GM23338 (cell line): ENCODE data around the gene MCM9. TPM values are rescaled to one million over a fixed set of nuclear protein-coding genes. Genes with fewer than 3 reads are reported as not detected.
"Not testable (repeated sequence)": the region's sequence is repeated elsewhere in the genome, so short reads cannot be mapped to it uniquely, and the experiment has no call there.

Experiments used
- ATAC-seq: fragments of 200-7000 bp; cut with Tn5 transposase; 3 replicates; pipeline ENCODE4 v1.9.1; 2020
- DNase-seq: peaks from one replicate; pipeline ENCODE4 v3.0.0-alpha.2; 2015; ENCODE audit warnings: low spot score
- H2AFZ ChIP-seq: fragments of 200-600 bp; sonication (generic); 2 replicates; pipeline ENCODE4 v1.8.0; 2016; ENCODE audit warnings: antibody characterized with exemption, mild to moderate bottlenecking, moderate library complexity
- H3F3A ChIP-seq: fragments of 200-600 bp; sonication (generic); replicated peaks from 2 replicates; pipeline ENCODE4 v1.8.0; 2017; ENCODE audit warnings: antibody characterized with exemption, mixed run types, low read depth
- H3K27ac ChIP-seq: fragments of 200-600 bp; sonication (generic); 2 replicates; pipeline ENCODE4 v1.6.1; 2016; ENCODE audit warnings: low read depth
- H3K27me3 ChIP-seq: fragments of 200-600 bp; sonication (generic); 2 replicates; pipeline ENCODE4 v1.8.0; 2016; ENCODE audit warnings: mild to moderate bottlenecking, mixed run types, moderate library complexity; ENCODE audit not compliant: insufficient read depth
- H3K36me3 ChIP-seq: fragments of 200-600 bp; sonication (generic); 2 replicates; pipeline ENCODE4 v1.8.0; 2016; ENCODE audit warnings: mild to moderate bottlenecking; ENCODE audit not compliant: insufficient read depth
- H3K4me1 ChIP-seq: fragments of 200-600 bp; sonication (generic); 2 replicates; pipeline ENCODE4 v1.8.0; 2016; ENCODE audit warnings: mild to moderate bottlenecking, moderate library complexity; ENCODE audit not compliant: insufficient read depth
- H3K4me2 ChIP-seq: fragments of 200-600 bp; sonication (generic); 2 replicates; pipeline ENCODE4 v1.7.1; 2017; ENCODE audit warnings: mixed run types
- H3K4me3 ChIP-seq: fragments of 200-600 bp; sonication (generic); 2 replicates; pipeline ENCODE4 v1.6.1; 2016; ENCODE audit warnings: mixed run types
- H3K79me2 ChIP-seq: fragments of 200-600 bp; sonication (generic); replicated peaks from 2 replicates; pipeline ENCODE4 v1.8.0; 2017; ENCODE audit warnings: mild to moderate bottlenecking; ENCODE audit not compliant: insufficient read depth
- H3K9me2 ChIP-seq: fragments of 200-600 bp; sonication (generic); 2 replicates; pipeline ENCODE4 v1.8.0; 2017; ENCODE audit not compliant: insufficient read depth
- H4K20me1 ChIP-seq: fragments of 200-600 bp; sonication (generic); replicated peaks from 2 replicates; pipeline ENCODE4 v1.8.0; 2017; ENCODE audit warnings: mild to moderate bottlenecking; ENCODE audit not compliant: insufficient read depth
- H3K27ac Mint-ChIP-seq: 2 replicates; pipeline ENCODE4 v1.8.0; 2020; ENCODE audit warnings: inconsistent platforms, mild to moderate bottlenecking, moderate library complexity, mixed read lengths
- H3K27me3 Mint-ChIP-seq: 3 replicates; pipeline ENCODE4 v1.8.0; 2022; ENCODE audit warnings: low read depth, mild to moderate bottlenecking, moderate library complexity, mixed read lengths, inconsistent platforms; ENCODE audit not compliant: insufficient read depth, poor library complexity
- H3K36me3 Mint-ChIP-seq: 3 replicates; pipeline ENCODE4 v1.8.0; 2021; ENCODE audit warnings: low read depth, mild to moderate bottlenecking, inconsistent platforms, moderate library complexity, mixed read lengths
- H3K4me1 Mint-ChIP-seq: 3 replicates; pipeline ENCODE4 v1.8.0; 2020; ENCODE audit warnings: mild to moderate bottlenecking, inconsistent platforms, mixed read lengths
- H3K4me3 Mint-ChIP-seq: 3 replicates; pipeline ENCODE4 v1.8.0; 2021; ENCODE audit warnings: moderate library complexity, mild to moderate bottlenecking, inconsistent platforms, mixed read lengths
- H3K9me3 Mint-ChIP-seq: 3 replicates; pipeline ENCODE4 v1.8.0; 2020; ENCODE audit warnings: moderate library complexity, mild to moderate bottlenecking, inconsistent platforms, mixed read lengths
- CTCF ChIP-seq, 2 experiments: fragments of 200-600 bp in 1 of 2; sonication (generic) in 1 of 2; conservative IDR thresholded peaks; 2 replicates each; pipeline versions ENCODE4 v1.5.1 to v1.6.1; 2016 to 2017; ENCODE audit warnings: antibody characterized with exemption in 2 of 2, low read depth in 2 of 2, mild to moderate bottlenecking in 2 of 2, moderate library complexity in 1 of 2
- NANOG ChIP-seq: IDR thresholded peaks from 2 replicates; pipeline ENCODE4 v1.6.1; 2016; ENCODE audit warnings: antibody characterized with exemption, borderline replicate concordance
- POLR2AphosphoS5 ChIP-seq: IDR thresholded peaks from 2 replicates; pipeline ENCODE4 v1.6.1; 2016; ENCODE audit warnings: antibody characterized with exemption, low read depth
- polyA plus RNA-seq: library from polyadenylated mRNA; unstranded; fragments of >200 nt; fragmentation: Nextera tagmentation; extraction: Ambion mirVana; gene quantifications from 2 replicates; pipeline ENCODE4 v1.2.1, GENCODE V29; 2016
- total RNA-seq: library from RNA; depleted of rRNA; stranded (reverse); fragments of >200 nt; shearing (Covaris generic); gene quantifications from 2 replicates; pipeline ENCODE4 v1.2.3, GENCODE V29; 2014
- TF ChIP-seq, protein P1 (sequence below): fragments of 250-450 bp; sonication (Bioruptor Pico); IDR thresholded peaks from 2 replicates; pipeline ENCODE4 v1.5.0; 2020; ENCODE audit warnings: mild to moderate bottlenecking, moderate library complexity

MCM9 gene
- total and polyA plus RNA-seq, 2 experiments from 2014 or later = 14.9 to 16.6 TPM

GRCh38 chr6:118799826-118800225, 135.1 kb downstream of the MCM9 start:
- Histone ChIP-seq H3K4me1 (no peaks in the 10 kb centered on the region), H3K27ac (no peak overlapping the region), H3K79me2 (no peaks in the 10 kb centered on the region), H3K4me2 (no peak overlapping the region), H3K27me3 (no peaks in the 10 kb centered on the region), H3K9me2 (no peaks in the 10 kb centered on the region), H3K4me3 (no peak overlapping the region), H4K20me1 (no peaks in the 10 kb centered on the region), H3F3A (no peaks in the 10 kb centered on the region), H2AFZ (peak overlapping the region; percentile 95), H3K36me3 (no peaks in the 10 kb centered on the region)
- H3K27ac Mint-ChIP-seq = no peak overlapping the region
- H3K4me3 Mint-ChIP-seq = no peak overlapping the region
- no peak for DNase-seq
- H3K9me3 Mint-ChIP-seq = peaks cover 33% of the 10 kb centered on the region
- H3K36me3 Mint-ChIP-seq = peaks cover 25% of the 10 kb centered on the region
- H3K4me1 Mint-ChIP-seq = peaks cover 7% of the 10 kb centered on the region
- no peak for ATAC-seq
- H3K27me3 Mint-ChIP-seq = peaks cover 2% of the 10 kb centered on the region
- TF ChIP-seq NANOG (no peak), POLR2AphosphoS5 (no peak)
- TF ChIP-seq, protein P1, sequence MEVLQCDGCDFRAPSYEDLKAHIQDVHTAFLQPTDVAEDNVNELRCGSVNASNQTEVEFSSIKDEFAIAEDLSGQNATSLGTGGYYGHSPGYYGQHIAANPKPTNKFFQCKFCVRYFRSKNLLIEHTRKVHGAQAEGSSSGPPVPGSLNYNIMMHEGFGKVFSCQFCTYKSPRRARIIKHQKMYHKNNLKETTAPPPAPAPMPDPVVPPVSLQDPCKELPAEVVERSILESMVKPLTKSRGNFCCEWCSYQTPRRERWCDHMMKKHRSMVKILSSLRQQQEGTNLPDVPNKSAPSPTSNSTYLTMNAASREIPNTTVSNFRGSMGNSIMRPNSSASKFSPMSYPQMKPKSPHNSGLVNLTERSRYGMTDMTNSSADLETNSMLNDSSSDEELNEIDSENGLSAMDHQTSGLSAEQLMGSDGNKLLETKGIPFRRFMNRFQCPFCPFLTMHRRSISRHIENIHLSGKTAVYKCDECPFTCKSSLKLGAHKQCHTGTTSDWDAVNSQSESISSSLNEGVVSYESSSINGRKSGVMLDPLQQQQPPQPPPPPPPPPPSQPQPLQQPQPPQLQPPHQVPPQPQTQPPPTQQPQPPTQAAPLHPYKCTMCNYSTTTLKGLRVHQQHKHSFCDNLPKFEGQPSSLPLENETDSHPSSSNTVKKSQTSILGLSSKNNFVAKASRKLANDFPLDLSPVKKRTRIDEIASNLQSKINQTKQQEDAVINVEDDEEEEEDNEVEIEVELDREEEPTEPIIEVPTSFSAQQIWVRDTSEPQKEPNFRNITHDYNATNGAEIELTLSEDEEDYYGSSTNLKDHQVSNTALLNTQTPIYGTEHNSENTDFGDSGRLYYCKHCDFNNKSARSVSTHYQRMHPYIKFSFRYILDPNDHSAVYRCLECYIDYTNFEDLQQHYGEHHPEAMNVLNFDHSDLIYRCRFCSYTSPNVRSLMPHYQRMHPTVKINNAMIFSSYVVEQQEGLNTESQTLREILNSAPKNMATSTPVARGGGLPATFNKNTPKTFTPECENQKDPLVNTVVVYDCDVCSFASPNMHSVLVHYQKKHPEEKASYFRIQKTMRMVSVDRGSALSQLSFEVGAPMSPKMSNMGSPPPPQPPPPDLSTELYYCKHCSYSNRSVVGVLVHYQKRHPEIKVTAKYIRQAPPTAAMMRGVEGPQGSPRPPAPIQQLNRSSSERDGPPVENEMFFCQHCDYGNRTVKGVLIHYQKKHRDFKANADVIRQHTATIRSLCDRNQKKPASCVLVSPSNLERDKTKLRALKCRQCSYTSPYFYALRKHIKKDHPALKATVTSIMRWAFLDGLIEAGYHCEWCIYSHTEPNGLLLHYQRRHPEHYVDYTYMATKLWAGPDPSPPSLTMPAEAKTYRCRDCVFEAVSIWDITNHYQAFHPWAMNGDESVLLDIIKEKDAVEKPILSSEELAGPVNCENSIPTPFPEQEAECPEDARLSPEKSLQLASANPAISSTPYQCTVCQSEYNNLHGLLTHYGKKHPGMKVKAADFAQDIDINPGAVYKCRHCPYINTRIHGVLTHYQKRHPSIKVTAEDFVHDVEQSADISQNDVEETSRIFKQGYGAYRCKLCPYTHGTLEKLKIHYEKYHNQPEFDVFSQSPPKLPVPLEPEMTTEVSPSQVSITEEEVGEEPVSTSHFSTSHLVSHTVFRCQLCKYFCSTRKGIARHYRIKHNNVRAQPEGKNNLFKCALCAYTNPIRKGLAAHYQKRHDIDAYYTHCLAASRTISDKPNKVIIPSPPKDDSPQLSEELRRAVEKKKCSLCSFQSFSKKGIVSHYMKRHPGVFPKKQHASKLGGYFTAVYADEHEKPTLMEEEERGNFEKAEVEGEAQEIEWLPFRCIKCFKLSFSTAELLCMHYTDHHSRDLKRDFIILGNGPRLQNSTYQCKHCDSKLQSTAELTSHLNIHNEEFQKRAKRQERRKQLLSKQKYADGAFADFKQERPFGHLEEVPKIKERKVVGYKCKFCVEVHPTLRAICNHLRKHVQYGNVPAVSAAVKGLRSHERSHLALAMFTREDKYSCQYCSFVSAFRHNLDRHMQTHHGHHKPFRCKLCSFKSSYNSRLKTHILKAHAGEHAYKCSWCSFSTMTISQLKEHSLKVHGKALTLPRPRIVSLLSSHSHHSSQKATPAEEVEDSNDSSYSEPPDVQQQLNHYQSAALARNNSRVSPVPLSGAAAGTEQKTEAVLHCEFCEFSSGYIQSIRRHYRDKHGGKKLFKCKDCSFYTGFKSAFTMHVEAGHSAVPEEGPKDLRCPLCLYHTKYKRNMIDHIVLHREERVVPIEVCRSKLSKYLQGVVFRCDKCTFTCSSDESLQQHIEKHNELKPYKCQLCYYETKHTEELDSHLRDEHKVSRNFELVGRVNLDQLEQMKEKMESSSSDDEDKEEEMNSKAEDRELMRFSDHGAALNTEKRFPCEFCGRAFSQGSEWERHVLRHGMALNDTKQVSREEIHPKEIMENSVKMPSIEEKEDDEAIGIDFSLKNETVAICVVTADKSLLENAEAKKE (CRISPR knock-in tag) = no peak

DNA sequence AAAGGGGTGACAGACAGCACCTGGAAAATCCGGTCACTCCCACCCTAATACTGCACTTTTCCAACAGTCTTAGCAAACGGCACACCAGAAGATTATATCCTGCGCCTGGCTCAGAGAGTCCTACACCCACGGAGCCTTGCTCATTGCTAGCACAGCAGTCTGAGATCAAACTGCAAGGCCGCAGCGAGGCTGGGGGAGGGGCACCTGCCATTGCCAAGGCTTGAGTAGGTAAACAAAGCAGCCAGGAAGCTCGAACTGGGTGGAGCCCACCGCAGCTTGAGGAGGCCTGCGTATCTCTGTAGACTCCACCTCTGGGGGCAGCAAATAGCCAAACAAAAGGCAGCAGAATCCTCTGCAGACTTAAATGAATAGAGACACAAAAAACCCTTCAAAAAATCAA, 138.4 kb downstream of the MCM9 start:
- not testable (repeated sequence) for H2AFZ ChIP-seq, H3K36me3 ChIP-seq, H3K4me1 Mint-ChIP-seq, H3K4me1 ChIP-seq, H3K4me3 ChIP-seq, H3K4me2 ChIP-seq, H3K27ac ChIP-seq, H4K20me1 ChIP-seq, H3K9me2 ChIP-seq, H3K27me3 ChIP-seq, H3K27ac Mint-ChIP-seq, H3K79me2 ChIP-seq, H3K4me3 Mint-ChIP-seq, ATAC-seq, H3K27me3 Mint-ChIP-seq, H3F3A ChIP-seq
- peaks cover 26% of the 10 kb centered on the region for H3K36me3 Mint-ChIP-seq
- peak; percentile 17 to 33; a peak in 3 of 4 replicates for TF ChIP-seq CTCF (conservative IDR thresholded peaks at IDR 0.05; ENCODE audit: low read depth in 2 of 2)
- H3K9me3 Mint-ChIP-seq = peaks cover 38% of the 10 kb centered on the region
- DNase-seq = peak; percentile 50
